NCI-H2107 treated with DMSO at 0.1 percent for 48 hours (cell line): ENCODE measurements around the gene HTRA2.
A peak's percentile ranks its signal among the peaks of the same experiment; 100 is the strongest.

ENCODE experiments used
- DNase-seq: peaks from one replicate; lab custom pipeline; 2025; ENCODE audit not compliant: unreplicated experiment; lab: John Stamatoyannopoulos, UW

HTRA2 gene

DNA sequence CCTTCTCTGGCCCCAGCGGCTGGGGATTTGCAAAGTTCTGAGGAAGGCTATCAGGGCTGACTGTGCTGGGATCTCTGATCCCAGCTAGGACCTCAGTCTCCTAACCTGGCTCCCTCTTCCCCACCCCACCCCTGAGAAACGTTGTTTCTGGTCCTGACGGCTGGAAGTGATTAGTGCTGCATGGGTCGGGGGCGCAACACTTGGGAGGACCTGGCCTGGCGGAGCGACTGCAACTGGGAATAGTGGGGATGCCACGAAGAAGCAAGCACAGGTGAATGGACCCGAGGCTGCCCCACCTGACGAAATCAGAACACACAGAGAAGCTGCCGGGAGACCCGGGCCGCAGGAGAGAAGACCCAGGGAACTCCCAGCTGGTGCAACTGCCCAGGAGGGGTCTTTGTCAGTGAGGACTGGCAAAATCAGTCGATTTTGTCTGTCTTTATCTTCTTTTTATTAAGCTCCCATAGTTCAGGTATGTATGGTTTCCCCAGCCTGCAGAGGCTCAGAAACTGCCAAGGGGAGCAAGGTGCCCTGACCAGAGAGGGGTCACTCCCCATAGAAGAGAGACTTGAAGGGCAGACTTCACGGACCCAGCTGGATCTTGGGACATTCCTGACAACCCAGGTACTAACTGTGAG, 29.7 kb upstream of the HTRA2 start:
- DNase-seq: no peak

DNA sequence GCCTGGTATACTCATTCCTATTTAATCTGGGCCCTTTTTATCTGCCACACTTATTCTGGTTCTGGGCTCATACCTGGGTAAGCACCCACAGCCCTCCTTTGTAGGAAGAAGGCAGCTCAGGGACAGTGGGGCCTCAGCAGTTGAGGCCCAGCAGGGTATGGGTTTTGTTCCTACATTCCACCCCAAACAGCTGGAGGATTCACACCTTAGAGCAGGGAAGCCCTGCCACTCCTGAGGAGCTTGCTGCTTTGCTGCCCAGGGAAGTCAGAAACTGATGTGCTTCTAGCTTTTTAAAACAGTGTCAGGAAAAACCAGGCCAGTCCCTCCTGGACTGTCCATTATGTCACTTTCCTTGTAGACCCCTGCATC, 29.2 kb upstream of the HTRA2 start:
- no peak for DNase-seq

- no peak for DNase-seq
These were observed 28.2 kb upstream of the HTRA2 start for GRCh38 chr2:74501335-74502071.

GRCh38 chr2:74502147-74502719, 27.5 kb upstream of the HTRA2 start:
- DNase-seq: no peak

GRCh38 chr2:74502720-74503505, 26.8 kb upstream of the HTRA2 start:
- DNase-seq: no peak

GRCh38 chr2:74503506-74504475, 25.9 kb upstream of the HTRA2 start:
- no peak for DNase-seq

DNA sequence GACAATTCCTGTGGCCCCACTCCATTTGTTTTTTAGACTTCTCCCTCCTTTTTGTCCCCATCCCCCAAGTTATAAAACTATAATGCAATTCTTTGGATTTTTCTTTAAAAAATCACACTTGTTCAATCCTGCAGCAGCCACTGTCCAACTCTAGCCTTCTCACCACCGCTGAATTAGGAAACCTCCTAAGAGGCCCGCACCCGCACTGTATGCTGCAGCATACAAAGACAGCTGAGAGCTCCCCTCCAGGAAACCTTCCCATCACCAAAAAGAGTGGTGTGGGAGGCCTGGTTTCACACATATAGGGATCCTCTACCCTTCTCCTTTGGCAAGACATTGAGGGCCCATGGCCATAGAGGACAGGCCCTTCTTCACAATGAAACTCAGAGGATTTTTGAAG, 25.1 kb upstream of the HTRA2 start:
- DNase-seq: no peak

DNA sequence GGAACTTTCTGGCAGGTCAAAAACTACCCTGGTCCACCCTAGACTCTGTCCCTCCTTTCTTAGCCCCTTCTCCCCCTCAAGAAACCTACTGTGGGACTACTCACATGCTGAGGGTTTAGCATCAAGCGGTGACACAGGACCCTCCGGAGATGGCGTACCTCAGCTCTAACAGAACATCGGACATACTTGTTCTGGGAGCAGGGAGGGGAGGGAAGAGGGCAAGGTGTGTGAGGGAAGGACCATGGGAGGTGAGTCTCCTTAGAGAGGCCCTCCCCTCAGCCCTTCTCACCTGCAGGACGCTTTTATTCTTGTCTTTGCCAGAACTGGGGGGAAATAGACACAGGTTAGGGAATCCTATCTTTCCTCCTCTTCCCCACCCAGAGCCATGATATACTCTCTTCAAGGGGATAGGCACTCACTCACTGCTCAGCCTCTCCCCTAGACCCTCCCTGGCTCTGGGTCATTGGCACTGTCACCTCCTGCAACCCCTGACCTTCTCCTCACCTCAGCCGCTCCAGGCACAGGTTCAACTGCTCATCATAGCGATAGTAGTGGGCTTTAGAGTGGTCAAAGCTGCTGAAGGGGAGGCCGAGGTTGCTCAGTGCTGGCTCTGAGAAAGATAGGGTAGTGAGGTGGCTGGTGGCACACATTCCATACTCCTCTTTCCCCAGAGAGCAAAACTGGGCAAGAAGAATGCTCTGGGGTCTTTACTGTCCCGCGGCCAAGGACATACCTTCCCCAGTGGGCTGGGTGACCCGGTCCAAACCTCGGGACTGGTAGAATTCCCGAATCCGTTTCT, 24.1 kb upstream of the HTRA2 start:
- no peak for DNase-seq

DNA sequence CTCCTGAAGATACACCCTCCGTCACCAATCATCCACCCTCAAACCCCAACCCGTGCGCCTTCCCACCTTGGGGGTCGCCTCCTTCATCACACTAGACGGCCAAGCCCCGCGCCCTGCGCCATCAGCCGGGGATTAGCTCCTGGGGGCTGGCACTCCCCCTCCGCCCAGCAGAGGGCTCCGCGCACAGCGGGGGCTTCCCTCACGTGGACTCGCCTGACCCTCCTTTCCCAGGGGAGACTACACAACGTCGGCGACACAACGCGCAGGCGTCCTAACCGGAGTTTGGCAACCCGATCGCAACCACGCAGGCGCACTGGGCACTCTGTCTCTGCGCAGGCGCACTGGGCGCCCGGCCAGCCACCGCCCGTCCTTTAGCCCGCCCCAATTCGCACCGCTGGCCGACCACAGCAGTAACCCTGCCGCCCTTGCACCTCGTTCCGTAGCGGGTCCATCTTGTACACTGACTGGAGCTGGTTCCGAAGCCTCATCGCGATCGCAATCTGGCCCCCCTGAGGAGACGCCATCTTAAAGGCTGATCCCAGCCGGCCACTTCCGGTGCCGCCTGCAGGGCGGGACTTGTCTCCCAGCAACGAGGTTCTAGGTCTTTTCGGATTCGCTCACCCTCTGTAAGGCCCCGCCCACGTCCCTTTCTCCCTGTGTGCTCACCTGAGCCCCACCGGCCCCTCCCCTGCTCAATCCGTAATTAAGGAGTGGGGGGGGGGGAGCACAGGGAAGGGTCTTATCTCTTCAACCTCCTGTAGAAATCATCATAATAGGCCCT, 22.4 kb upstream of the HTRA2 start, which contains the start of gene PCGF1:
Gene PCGF1, minus strand, starts transcription at position 551 of the 781 bp plus-strand sequence. Its CDS starts 27 bp downstream, at position 524.
- DNase-seq: peak; percentile 96

- DNase-seq: no peak
These were observed 21.7 kb upstream of the HTRA2 start for GRCh38 chr2:74507926-74508520.

- DNase-seq: no peak
These were observed 19.5 kb upstream of the HTRA2 start for GRCh38 chr2:74510272-74510671.

DNA sequence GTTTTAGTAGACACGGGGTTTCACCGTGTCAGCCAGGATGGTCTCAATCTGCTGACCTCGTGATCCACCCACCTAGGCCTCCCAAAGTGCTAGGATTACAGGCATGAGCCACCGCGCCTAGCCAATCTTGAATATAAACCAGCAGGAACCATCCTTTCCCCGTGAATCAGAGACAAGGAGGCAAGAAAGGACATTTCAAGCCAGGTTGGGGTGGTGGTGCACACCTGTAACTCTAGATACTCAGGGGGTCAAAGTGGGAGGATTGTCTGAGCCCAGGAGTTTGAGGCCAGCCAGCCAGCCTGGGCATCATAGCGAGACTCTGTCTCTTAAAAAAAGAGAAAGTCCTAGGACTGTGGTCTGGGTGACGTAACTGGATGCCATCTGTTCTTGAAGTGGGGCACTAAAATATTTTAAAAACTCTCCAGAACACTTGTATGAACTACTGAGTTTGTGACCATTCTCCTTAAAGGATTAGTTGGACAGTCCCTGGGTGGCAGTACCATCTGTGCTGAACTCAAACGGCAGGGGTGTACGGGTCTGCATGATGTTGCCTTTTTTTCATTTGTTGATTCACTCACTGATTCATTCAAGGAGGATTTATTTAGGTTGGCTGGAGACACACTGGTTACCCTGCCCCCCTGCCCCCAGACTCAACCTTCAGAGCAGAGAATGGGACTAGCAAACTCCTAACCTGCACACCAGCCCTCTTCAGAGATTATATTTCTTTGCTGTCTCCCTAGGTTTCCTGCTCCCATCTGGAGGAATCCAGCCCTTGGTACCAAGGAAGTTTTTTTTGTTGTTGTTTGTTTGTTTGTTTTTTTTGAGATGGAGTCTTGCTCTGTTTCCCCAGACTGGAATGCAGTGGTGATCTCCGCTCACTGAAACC, 18.4 kb upstream of the HTRA2 start:
- DNase-seq: no peak

DNA sequence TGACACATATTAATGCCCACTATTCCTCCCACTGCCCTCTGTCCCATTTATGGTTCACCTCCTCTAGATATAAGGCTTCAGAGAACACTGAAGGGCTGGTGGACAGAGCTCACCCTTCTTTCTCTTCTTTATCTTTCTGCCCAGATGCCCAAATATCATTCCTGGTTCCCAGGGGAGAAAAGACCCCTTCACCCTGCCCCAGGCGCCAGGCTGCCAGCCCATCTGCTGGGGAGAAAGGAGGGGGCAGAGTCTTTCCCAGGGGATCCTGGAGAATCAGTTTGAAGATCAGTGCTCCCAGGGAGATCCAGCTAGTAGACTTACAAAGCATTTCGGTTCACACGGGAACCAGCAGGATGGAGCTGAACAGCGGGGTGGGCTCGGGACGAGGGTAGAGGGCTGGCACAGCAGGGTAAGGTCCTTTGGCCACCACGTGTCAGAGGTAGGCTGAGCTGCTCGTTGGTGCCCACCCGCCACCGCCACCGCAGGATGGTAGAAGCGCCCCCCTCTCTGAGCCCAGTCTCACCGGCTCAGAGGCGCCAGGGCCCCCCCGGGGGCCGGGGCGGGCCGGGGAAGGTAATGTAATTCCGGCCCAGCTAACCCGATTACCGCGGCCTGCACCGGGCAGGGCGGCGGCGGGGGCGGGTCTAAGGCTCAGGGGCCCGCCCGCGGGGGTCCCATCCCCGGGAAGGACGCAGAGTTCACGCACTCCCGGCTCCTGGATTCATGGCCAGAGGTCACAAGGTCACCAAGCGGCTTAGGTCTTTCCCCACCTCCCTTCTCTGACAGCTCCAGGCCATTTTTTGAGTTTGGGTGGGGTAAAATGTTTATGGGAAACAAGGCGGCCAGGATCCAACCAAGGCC, 16.8 kb upstream of the HTRA2 start:
- no peak for DNase-seq

GRCh38 chr2:74513605-74514367, 15.9 kb upstream of the HTRA2 start:
- no peak for DNase-seq

DNA sequence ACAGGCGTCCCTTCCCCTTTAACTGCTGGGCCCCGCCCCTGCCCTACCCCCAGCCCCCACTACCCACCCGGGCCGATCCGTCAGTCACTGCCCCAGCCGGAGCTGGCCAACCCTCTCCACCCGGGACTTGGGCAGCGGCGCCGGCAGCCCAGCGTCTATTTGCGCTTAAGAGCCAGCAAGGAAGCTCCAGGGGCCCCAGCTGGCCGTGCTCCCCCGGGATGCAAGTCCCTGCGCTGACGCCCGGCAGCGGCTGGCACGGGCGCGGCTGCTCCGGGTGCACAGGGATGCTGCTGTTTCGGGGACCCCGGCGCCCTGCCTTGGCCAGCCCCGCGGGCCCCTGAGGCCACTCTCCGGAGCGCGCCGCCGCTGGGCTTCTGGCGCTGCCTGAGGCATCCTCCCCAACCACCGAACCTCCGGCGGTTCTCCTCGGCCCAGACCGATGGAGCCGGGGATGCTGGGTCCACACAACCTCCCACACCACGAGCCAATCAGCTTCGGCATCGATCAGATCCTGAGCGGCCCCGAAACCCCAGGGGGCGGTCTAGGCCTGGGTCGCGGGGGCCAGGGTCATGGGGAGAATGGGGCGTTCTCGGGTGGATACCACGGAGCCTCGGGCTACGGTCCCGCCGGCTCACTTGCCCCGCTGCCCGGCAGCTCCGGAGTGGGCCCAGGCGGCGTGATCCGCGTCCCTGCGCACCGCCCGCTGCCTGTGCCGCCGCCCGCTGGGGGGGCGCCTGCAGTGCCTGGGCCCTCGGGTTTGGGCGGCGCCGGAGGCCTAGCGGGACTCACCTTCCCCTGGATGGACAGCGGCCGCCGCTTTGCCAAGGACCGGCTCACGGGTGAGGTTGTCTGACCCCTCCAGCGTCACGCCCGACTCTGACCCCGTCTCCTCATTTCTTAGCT, 15.1 kb upstream of the HTRA2 start, which contains the start of gene TLX2:
Gene TLX2, plus strand, starts transcription at position 83 of the 903 bp plus-strand sequence. Its CDS starts 357 bp downstream, at position 440.
- DNase-seq: no peak
